ENCODE measurements around the gene GRIN2C.

Gene GRIN2C

DNA sequence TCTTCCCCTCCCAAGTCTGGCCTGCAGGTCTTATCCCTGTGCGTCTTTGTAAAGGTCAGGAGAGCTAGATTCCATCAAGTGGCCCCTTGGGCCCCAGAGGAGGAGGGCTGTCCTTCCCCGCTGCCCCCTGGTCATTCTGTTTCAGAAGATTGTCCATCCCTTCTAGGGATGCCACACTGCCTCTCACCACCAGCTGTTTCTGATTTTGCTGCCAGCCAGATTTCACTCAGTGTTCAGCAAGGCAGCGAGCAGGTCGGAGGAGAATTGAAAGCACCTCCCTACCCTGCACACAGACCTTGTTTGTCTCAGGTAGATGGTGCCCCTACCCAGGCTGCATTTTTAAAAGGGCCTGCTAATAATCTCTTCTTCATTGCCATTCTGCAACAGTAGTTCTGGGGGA is 61.9 kb downstream of the GRIN2C start:
- Histone ChIP-seq H3K36me3 (ENCODE audit: low read depth) (peaks cover 12% of the 10 kb centered on the region), H3K27me3 (ENCODE audit: insufficient read depth, poor library complexity, severe bottlenecking) (no peaks in the 10 kb centered on the region), H3K9me3 (ENCODE audit: severe bottlenecking) (no peaks in the 10 kb centered on the region), H3K4me1 (ENCODE audit: insufficient read depth, poor library complexity, severe bottlenecking) (no peaks in the 10 kb centered on the region), H3K27ac (ENCODE audit: poor library complexity, severe bottlenecking) (no peak overlapping the region), H3K4me3 (ENCODE audit: severe bottlenecking) (no peak overlapping the region)
- ATAC-seq (ENCODE audit: low read depth) (no peak), DNase-seq (ENCODE audit: low spot score) (no peak)
- TF ChIP-seq, protein P1, sequence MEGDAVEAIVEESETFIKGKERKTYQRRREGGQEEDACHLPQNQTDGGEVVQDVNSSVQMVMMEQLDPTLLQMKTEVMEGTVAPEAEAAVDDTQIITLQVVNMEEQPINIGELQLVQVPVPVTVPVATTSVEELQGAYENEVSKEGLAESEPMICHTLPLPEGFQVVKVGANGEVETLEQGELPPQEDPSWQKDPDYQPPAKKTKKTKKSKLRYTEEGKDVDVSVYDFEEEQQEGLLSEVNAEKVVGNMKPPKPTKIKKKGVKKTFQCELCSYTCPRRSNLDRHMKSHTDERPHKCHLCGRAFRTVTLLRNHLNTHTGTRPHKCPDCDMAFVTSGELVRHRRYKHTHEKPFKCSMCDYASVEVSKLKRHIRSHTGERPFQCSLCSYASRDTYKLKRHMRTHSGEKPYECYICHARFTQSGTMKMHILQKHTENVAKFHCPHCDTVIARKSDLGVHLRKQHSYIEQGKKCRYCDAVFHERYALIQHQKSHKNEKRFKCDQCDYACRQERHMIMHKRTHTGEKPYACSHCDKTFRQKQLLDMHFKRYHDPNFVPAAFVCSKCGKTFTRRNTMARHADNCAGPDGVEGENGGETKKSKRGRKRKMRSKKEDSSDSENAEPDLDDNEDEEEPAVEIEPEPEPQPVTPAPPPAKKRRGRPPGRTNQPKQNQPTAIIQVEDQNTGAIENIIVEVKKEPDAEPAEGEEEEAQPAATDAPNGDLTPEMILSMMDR (IDR thresholded peaks at IDR 0.05; ENCODE audit: poor library complexity, severe bottlenecking), result no peak

DNA sequence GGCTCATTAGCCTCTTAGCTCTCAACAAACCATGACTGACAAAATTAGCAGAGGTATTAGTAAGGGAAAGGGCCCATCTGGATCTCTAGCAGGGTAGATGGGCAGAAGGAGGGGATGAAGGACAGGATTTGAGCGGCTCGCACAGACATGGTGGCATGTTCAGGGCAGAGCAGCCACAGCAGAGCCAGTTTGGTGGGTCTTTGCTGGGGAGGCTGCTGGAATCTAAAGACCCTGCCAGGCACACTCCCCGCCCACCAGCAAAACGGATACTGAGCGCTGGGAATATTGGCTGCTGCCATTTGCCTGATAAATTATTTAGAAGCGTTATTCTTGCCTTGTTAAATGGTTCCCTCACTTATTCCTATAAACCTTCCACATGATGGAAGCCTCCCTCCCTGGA is 62.8 kb downstream of the GRIN2C start:
- Histone ChIP-seq H3K9me3 (ENCODE audit: severe bottlenecking) (no peaks in the 10 kb centered on the region), H3K36me3 (ENCODE audit: low read depth) (peaks cover 20% of the 10 kb centered on the region), H3K27ac (ENCODE audit: poor library complexity, severe bottlenecking) (no peak overlapping the region), H3K4me1 (ENCODE audit: insufficient read depth, poor library complexity, severe bottlenecking) (no peaks in the 10 kb centered on the region), H3K27me3 (ENCODE audit: insufficient read depth, poor library complexity, severe bottlenecking) (no peaks in the 10 kb centered on the region), H3K4me3 (ENCODE audit: severe bottlenecking) (no peak overlapping the region)
- no peak for DNase-seq (ENCODE audit: low spot score)
- TF ChIP-seq, protein P1 (IDR thresholded peaks at IDR 0.05; ENCODE audit: poor library complexity, severe bottlenecking), result no peak
- ATAC-seq (ENCODE audit: low read depth), result no peak

- H3K27me3 ChIP-seq (ENCODE audit: insufficient read depth, poor library complexity, severe bottlenecking), result no peaks in the 10 kb centered on the region
- TF ChIP-seq, protein P1 (IDR thresholded peaks at IDR 0.05; ENCODE audit: poor library complexity, severe bottlenecking), result no peak
- no peak for DNase-seq (ENCODE audit: low spot score)
- no peak for ATAC-seq (ENCODE audit: low read depth)
- H3K36me3 ChIP-seq (ENCODE audit: low read depth), result peaks cover 23% of the 10 kb centered on the region
- H3K4me3 ChIP-seq (ENCODE audit: severe bottlenecking), result no peak overlapping the region
- H3K9me3 ChIP-seq (ENCODE audit: severe bottlenecking), result no peaks in the 10 kb centered on the region
- no peaks in the 10 kb centered on the region for H3K4me1 ChIP-seq (ENCODE audit: insufficient read depth, poor library complexity, severe bottlenecking)
- no peak overlapping the region for H3K27ac ChIP-seq (ENCODE audit: poor library complexity, severe bottlenecking)
These were observed 63.5 kb downstream of the GRIN2C start for GRCh38 chr17:74796211-74796610.

DNA sequence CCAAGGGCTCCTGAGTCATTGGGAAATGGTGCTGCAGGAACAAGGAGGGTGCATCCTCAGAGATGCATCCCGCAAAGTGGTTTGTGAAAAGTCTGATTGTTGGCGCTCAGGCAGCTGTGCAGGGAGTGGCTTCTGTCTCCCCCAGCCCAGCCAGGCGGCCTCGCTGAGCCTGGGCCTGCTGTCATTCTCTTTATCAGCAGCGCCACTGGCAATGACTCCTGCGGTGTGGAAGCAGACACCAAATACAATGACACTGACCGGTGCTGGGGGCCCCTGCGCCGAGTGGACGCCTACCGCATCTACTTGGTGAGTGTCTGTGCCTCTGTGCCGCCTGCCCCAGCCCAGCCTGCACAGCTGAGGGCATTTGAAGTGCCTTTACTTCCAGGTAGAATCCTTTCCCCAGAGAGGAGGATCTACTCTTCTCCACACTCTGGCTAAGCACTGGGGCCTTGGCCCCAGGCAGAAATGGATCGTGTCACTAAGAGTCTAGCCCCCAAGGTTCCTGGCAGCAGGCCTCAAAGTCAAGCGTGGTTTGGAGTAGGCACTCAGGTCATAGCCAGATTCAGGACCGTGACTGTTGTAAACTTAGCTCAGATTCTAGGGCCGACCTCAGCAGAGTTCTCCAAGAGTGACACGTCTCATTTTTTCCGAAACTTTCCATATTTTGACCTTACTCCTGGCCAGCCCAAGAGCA is 64.2 kb downstream of the GRIN2C start:
- peaks cover 23% of the 10 kb centered on the region for H3K36me3 ChIP-seq (ENCODE audit: low read depth)

More for the DNA sequence above, 64.2 kb downstream of the GRIN2C start:
- Histone ChIP-seq H3K4me1 (ENCODE audit: insufficient read depth, poor library complexity, severe bottlenecking) (no peaks in the 10 kb centered on the region), H3K27me3 (ENCODE audit: insufficient read depth, poor library complexity, severe bottlenecking) (no peaks in the 10 kb centered on the region), H3K9me3 (ENCODE audit: severe bottlenecking) (no peaks in the 10 kb centered on the region), H3K27ac (ENCODE audit: poor library complexity, severe bottlenecking) (no peak overlapping the region), H3K4me3 (ENCODE audit: severe bottlenecking) (no peak overlapping the region)
- ATAC-seq (ENCODE audit: low read depth) (no peak), DNase-seq (ENCODE audit: low spot score) (no peak)
- TF ChIP-seq, protein P1 (IDR thresholded peaks at IDR 0.05; ENCODE audit: poor library complexity, severe bottlenecking), result no peak
